ENCODE measurements around the gene NME8.
"Not testable (repeated sequence)": the region's sequence is repeated elsewhere in the genome, so short reads cannot be mapped to it uniquely, and the experiment has no call there.

NME8 gene

GRCh38 chr7:37848297-37848696, at the start of gene NME8:
Gene NME8 (plus strand): TSS chr7:37848597. CDS start chr7:37850267, 1,670 bp downstream.
- no peak for TF ChIP-seq CTCF (IDR thresholded peaks at IDR 0.05; ENCODE audit: low read depth, low read length)
- no peak for DNase-seq (ENCODE audit: extremely low read depth, low read depth)

GRCh38 chr7:37806152-37806551, 42.2 kb upstream of the NME8 start:
- no peak for DNase-seq (ENCODE audit: extremely low read depth, low read depth)
- TF ChIP-seq CTCF (IDR thresholded peaks at IDR 0.05; ENCODE audit: low read depth, low read length) = no peak

- DNase-seq (ENCODE audit: extremely low read depth, low read depth) = not testable (repeated sequence)
Measured at GRCh38 chr7:37812161-37812580, 36.2 kb upstream of the NME8 start.

- no peak for TF ChIP-seq CTCF (IDR thresholded peaks at IDR 0.05; ENCODE audit: low read depth, low read length)
- DNase-seq (ENCODE audit: extremely low read depth, low read depth) = no peak
Measured at GRCh38 chr7:37815671-37816371, 32.6 kb upstream of the NME8 start.

GRCh38 chr7:37816922-37817590, 31.3 kb upstream of the NME8 start:
- TF ChIP-seq CTCF (IDR thresholded peaks at IDR 0.05; ENCODE audit: low read depth, low read length) = no peak
- no peak for DNase-seq (ENCODE audit: extremely low read depth, low read depth)

- no peak for DNase-seq (ENCODE audit: extremely low read depth, low read depth)
- no peak for TF ChIP-seq CTCF (IDR thresholded peaks at IDR 0.05; ENCODE audit: low read depth, low read length)
Measured at GRCh38 chr7:37817591-37817960, 30.8 kb upstream of the NME8 start.

- TF ChIP-seq CTCF (IDR thresholded peaks at IDR 0.05; ENCODE audit: low read depth, low read length) = no peak
Measured at GRCh38 chr7:37817996-37818720, 30.2 kb upstream of the NME8 start.

More at GRCh38 chr7:37817996-37818720, 30.2 kb upstream of the NME8 start:
- no peak for DNase-seq (ENCODE audit: extremely low read depth, low read depth)
